K562 (cell line): Measurements from ENCODE around the gene LMO2. TPM values are rescaled to one million over a fixed set of nuclear protein-coding genes. Genes with fewer than 3 reads are reported as not detected.

ENCODE experiments used
- E2F6 ChIP-seq, 2 experiments: IDR thresholded peaks; 2 replicates each; pipeline ENCODE4 v1.6.1; 2011; ENCODE audit warnings: borderline replicate concordance in 1 of 2, control low read depth in 1 of 2, low read depth in 1 of 2, low read length in 1 of 2, mild to moderate bottlenecking in 1 of 2, mixed read lengths in 1 of 2, moderate library complexity in 1 of 2; ENCODE audit not compliant: insufficient read depth in 1 of 2, insufficient read length in 1 of 2, poor library complexity in 1 of 2, severe bottlenecking in 1 of 2; ENCODE audit errors: extremely low read depth in 1 of 2
- ESRRB ChIP-seq: fragments of 250-450 bp; sonication (Bioruptor Pico); IDR thresholded peaks from 2 replicates; pipeline ENCODE4 v1.5.0; 2020; ENCODE audit warnings: mild to moderate bottlenecking, moderate library complexity, borderline replicate concordance
- HSF4 ChIP-seq: fragments of 250-450 bp; sonication (Bioruptor Pico); IDR thresholded peaks from 2 replicates; pipeline ENCODE4 v2.1.2; 2022; ENCODE audit warnings: mild to moderate bottlenecking, moderate library complexity, borderline replicate concordance
- KAT8 ChIP-seq: fragments of 450-650 bp; IDR thresholded peaks from 2 replicates; pipeline ENCODE4 v1.6.1; 2016; ENCODE audit warnings: low read depth, mild to moderate bottlenecking
- PCBP2 ChIP-seq: fragments of 200-400 bp; formaldehyde crosslinking; IDR thresholded peaks from 2 replicates; pipeline ENCODE4 v1.6.1; 2018; ENCODE audit warnings: low read length, low read depth, mild to moderate bottlenecking, moderate library complexity; ENCODE audit not compliant: poor library complexity, severe bottlenecking
- STAT5B ChIP-seq: fragments of 250-450 bp; sonication (Bioruptor Pico); IDR thresholded peaks from 2 replicates; pipeline ENCODE4 v1.8.0; 2021; ENCODE audit warnings: mild to moderate bottlenecking, inconsistent platforms
- ZHX1 ChIP-seq: fragments of 150-350 bp; conservative IDR thresholded peaks from 2 replicates; pipeline ENCODE4 v1.6.1; 2014; ENCODE audit warnings: low read length
- ZKSCAN1 ChIP-seq: fragments of 150-350 bp; IDR thresholded peaks from 2 replicates; pipeline ENCODE4 v1.6.1; 2016; ENCODE audit warnings: low read depth, low read length
- ZNF133 ChIP-seq: fragments of 250-450 bp; sonication (Bioruptor Pico); IDR thresholded peaks from 2 replicates; pipeline ENCODE4 v1.4.0; 2020; ENCODE audit warnings: mild to moderate bottlenecking
- ZNF431 ChIP-seq: sonication (generic); formaldehyde crosslinking; IDR thresholded peaks from 2 replicates; pipeline ENCODE4 v1.8.0; 2022; ENCODE audit warnings: mild to moderate bottlenecking, missing genetic modification reagents
- ZNF584 ChIP-seq: fragments of 200-800 bp; sonication (Bioruptor generic); IDR thresholded peaks from 2 replicates; pipeline ENCODE4 v1.6.1; 2016; ENCODE audit warnings: low read depth, mild to moderate bottlenecking, missing genetic modification characterization, missing compliant biosample characterization
- ZNF592 ChIP-seq: fragments of 450-650 bp; IDR thresholded peaks from 2 replicates; pipeline ENCODE4 v1.6.1; 2017; ENCODE audit warnings: antibody characterized with exemption, mild to moderate bottlenecking
- polyA plus RNA-seq, 8 experiments: library from polyadenylated mRNA; depleted of rRNA in 4 of 8; stranded (reverse) in 5 of 8; unstranded in 3 of 8; fragments of >200 nt; fragmentation: Nextera tagmentation in 2 of 8; fragmentation: Illumina TruSeq in 1 of 8; extraction: Ambion mirVana in 2 of 8; extraction: Trizol in 1 of 8; gene quantifications; 2 replicates each; pipeline versions ENCODE4 v1.2.1 to v1.2.3, GENCODE V29; 2011 to 2014; ENCODE audit warnings: inconsistent platforms in 1 of 8, missing spikeins in 1 of 8
- total RNA-seq, 7 experiments: library from RNA; depleted of rRNA in 6 of 7; stranded (reverse); fragments of >200 nt in 6 of 7; fragmentation: Illumina TruSeq in 2 of 7; extraction: Trizol in 2 of 7; gene quantifications; 2 replicates each; pipeline versions ENCODE4 v1.2.1 to v1.2.3, GENCODE V29; 2011 to 2021; ENCODE audit warnings: low replicate concordance in 1 of 7

Gene LMO2
- total and polyA plus RNA-seq, 9 of the 15 experiments (the other 6 are each of a cell fraction or from before 2014, with no cell fraction given), result 6.9 to 126 (median 91.5) TPM

GRCh38 chr11:33934450-33934849, 42.6 kb upstream of the LMO2 start (continued):
- TF ChIP-seq E2F6 (IDR thresholded peaks at IDR 0.05; ENCODE audit: borderline replicate concordance in 1 of 2, extremely low read depth in 1 of 2, insufficient read depth in 1 of 2, insufficient read length in 1 of 2, low read depth in 1 of 2, low read length in 1 of 2, poor library complexity in 1 of 2, severe bottlenecking in 1 of 2) (no peak), ZKSCAN1 (no peak), ZNF133 (CRISPR knock-in tag) (no peak), PCBP2 (no peak), KAT8 (no peak), ZNF431 (no peak), ZNF584 (peak; percentile 57; the same call in 1 of the 2 replicates), ESRRB (CRISPR knock-in tag) (no peak), STAT5B (CRISPR knock-in tag) (no peak), HSF4 (CRISPR knock-in tag) (0 out of 2 replicates have a peak, but pooled peaks have one; percentile 57), ZNF592 (peak; percentile 97), ZHX1 (no peak)
